ENCODE results near the gene KIRREL2. TPM values are rescaled to one million over a fixed set of nuclear protein-coding genes. Genes with fewer than 3 reads are reported as not detected.

The KIRREL2 gene
- not detected for total RNA-seq
- polyA plus RNA-seq, result not detected

DNA sequence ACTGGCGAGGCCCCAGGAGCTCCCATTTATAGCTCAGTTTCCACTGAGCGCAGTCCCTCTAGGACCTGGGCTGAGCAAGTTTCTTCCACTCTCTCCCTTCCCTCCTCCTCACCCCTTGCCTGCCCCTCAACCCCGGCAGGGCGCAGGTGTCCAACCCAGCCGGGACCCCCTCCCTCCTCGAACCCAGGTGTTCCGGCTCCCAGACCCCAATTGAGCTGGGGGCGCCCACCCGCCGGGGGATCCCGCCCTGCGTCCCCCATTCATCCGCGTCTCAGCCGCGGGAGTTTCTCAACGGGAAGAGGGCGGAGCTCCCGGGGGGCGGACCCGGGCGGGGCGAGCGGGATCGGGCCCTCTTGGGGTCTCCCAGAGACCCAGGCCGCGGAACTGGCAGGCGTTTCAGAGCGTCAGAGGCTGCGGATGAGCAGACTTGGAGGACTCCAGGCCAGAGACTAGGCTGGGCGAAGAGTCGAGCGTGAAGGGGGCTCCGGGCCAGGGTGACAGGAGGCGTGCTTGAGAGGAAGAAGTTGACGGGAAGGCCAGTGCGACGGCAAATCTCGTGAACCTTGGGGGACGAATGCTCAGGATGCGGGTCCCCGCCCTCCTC lies at the start of gene KIRREL2:
Gene KIRREL2 (plus strand): TSS at position 366 of the 604 bp plus-strand sequence. CDS start 209 bp downstream, at position 575.
- TF ChIP-seq, protein P1, sequence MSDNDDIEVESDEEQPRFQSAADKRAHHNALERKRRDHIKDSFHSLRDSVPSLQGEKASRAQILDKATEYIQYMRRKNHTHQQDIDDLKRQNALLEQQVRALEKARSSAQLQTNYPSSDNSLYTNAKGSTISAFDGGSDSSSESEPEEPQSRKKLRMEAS (IDR thresholded peaks at IDR 0.05), result no peak
- TF ChIP-seq YY1 (IDR thresholded peaks at IDR 0.05) (no peak), TAF1 (conservative IDR thresholded peaks at IDR 0.05) (no peak), GABPA (IDR thresholded peaks at IDR 0.05 in 1 of 2, conservative IDR thresholded peaks at IDR 0.05 in 1 of 2) (no peak), NR2F2 (IDR thresholded peaks at IDR 0.05) (no peak)
- TF ChIP-seq, protein P2, sequence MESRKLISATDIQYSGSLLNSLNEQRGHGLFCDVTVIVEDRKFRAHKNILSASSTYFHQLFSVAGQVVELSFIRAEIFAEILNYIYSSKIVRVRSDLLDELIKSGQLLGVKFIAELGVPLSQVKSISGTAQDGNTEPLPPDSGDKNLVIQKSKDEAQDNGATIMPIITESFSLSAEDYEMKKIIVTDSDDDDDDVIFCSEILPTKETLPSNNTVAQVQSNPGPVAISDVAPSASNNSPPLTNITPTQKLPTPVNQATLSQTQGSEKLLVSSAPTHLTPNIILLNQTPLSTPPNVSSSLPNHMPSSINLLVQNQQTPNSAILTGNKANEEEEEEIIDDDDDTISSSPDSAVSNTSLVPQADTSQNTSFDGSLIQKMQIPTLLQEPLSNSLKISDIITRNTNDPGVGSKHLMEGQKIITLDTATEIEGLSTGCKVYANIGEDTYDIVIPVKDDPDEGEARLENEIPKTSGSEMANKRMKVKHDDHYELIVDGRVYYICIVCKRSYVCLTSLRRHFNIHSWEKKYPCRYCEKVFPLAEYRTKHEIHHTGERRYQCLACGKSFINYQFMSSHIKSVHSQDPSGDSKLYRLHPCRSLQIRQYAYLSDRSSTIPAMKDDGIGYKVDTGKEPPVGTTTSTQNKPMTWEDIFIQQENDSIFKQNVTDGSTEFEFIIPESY (IDR thresholded peaks at IDR 0.05), result no peak
- TF ChIP-seq, protein P3, sequence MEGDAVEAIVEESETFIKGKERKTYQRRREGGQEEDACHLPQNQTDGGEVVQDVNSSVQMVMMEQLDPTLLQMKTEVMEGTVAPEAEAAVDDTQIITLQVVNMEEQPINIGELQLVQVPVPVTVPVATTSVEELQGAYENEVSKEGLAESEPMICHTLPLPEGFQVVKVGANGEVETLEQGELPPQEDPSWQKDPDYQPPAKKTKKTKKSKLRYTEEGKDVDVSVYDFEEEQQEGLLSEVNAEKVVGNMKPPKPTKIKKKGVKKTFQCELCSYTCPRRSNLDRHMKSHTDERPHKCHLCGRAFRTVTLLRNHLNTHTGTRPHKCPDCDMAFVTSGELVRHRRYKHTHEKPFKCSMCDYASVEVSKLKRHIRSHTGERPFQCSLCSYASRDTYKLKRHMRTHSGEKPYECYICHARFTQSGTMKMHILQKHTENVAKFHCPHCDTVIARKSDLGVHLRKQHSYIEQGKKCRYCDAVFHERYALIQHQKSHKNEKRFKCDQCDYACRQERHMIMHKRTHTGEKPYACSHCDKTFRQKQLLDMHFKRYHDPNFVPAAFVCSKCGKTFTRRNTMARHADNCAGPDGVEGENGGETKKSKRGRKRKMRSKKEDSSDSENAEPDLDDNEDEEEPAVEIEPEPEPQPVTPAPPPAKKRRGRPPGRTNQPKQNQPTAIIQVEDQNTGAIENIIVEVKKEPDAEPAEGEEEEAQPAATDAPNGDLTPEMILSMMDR (IDR thresholded peaks at IDR 0.05; ENCODE audit: low read depth, low read length, missing input control), result no peak
- DNase-seq (ENCODE audit: low spot score), result no peak
- 4% methylated on average over 42 of the region's 42 CpGs for WGBS
- H3K27ac ChIP-seq (ENCODE audit: low read depth in 1 of 2, low read length in 2 of 2), result no peak within 1 kb of the TSS
- peak within 1 kb of the TSS in 1 of 3 donors; percentile 49 for H3K4me3 ChIP-seq (ENCODE audit: low read depth in 1 of 3, low read length in 3 of 3)
- peaks cover 0 to 4% (median 2%) of the 10 kb centered on the region in 4 donors for H3K27me3 ChIP-seq (ENCODE audit: control insufficient read depth in 4 of 4, insufficient read depth in 4 of 4, low read length in 3 of 4)
- H3K4me1 ChIP-seq (ENCODE audit: control insufficient read depth in 4 of 4, insufficient read depth in 4 of 4, low read length in 3 of 4), result peaks cover 4 to 10% (median 6%) of the 10 kb centered on the region in 4 donors
- H3K9me3 ChIP-seq (ENCODE audit: control insufficient read depth in 4 of 4, low read length in 3 of 4), result no peaks in the 10 kb centered on the region
- H3K9ac ChIP-seq (ENCODE audit: low read depth in 1 of 2, low read length in 2 of 2), result no peak within 1 kb of the TSS
- no peaks in the 10 kb centered on the region for H3K36me3 ChIP-seq (ENCODE audit: control insufficient read depth in 4 of 4, insufficient read depth in 3 of 4, low read depth in 1 of 4, low read length in 3 of 4)

DNA sequence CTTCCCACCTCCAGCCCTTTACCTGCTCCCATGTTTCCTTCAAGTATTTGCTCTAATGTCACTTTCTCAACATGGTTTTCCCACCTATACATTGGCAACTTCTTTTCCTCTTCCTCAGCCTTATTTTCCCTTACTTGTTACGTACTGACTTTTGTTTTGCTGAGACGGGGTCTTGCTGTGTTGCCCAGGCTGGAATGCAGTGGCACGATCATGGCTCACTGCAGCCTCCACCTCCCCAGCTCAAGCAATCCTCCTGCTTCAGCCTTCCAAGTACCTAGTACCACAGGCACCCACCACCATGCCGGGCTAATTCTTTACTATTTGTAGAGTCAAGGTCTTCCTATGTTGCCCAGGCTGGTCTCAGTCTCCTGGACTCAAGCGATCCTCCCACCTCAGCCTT lies 49.1 kb upstream of the KIRREL2 start:
- 97% methylated on average over 5 of the region's 5 CpGs for WGBS
- H3K27ac ChIP-seq (ENCODE audit: low read depth in 1 of 2, low read length in 2 of 2), result no peak overlapping the region
- H3K4me1 ChIP-seq (ENCODE audit: control insufficient read depth in 4 of 4, insufficient read depth in 4 of 4, low read length in 3 of 4), result peaks cover 0 to 20% (median 17%) of the 10 kb centered on the region in 4 donors

DNA sequence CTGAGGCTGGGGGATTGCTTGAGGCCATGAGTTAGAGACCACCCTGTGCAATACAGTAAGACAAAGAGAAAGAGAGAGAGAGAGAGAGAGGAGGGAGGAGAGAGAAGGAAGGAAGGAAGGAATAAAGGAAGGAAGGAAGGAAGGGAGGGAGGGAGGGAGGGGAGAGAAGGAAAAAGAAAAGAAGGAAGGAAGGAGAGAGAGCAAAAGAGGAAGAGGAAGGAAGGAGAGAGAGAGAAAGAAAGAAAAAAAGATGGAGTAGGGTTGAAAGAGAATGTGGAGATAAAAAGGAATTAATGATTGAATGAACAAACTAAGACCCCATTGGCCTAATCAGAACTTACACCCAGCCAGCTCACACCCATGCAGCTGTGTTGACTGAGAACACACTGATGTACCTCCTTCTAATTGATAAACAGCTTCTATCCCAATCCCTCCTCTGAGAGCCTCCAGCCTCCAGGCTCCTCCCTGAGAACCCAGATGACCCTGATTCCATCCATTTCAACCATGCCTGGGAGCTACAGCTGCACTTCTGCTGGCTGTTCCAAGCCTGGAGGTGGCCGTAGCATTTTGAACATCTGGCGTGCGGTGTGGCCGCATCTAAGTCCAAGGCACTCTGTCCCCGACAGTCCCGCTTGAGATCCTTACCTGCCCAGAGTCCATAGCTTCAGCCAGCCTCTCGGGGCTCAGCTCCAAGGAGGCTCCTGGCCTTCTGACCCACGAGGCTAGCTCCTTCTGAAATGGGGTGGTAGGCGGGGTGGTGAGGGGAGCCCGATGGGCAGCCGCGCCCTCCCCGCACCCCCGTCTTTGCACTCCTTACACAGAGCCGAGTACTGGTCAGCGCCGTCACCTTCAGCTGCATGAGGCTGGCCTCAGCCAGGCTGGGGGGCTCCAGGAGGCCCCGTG lies 45.1 kb upstream of the KIRREL2 start:
- TF ChIP-seq FOXA2 (IDR thresholded peaks at IDR 0.05) (no peak), RXRA (IDR thresholded peaks at IDR 0.05) (peak; percentile 48 to 59), HNF4G (IDR thresholded peaks at IDR 0.05) (no peak), SP1 (IDR thresholded peaks at IDR 0.05) (no peak), HNF4A (conservative IDR thresholded peaks at IDR 0.05) (no peak)
- TF ChIP-seq, protein P3 (IDR thresholded peaks at IDR 0.05; ENCODE audit: low read depth, low read length, missing input control), result no peak
- H3K4me3 ChIP-seq (ENCODE audit: low read depth in 1 of 3, low read length in 3 of 3), result peak overlapping the region; percentile 52 to 95 (median 66)
- no peak overlapping the region for H3K9ac ChIP-seq (ENCODE audit: low read depth in 1 of 2, low read length in 2 of 2)
- H3K9me3 ChIP-seq (ENCODE audit: control insufficient read depth in 4 of 4, low read length in 3 of 4), result no peaks in the 10 kb centered on the region
- H3K4me1 ChIP-seq (ENCODE audit: control insufficient read depth in 4 of 4, insufficient read depth in 4 of 4, low read length in 3 of 4), result peaks cover 0 to 29% (median 23%) of the 10 kb centered on the region in 4 donors
- H3K27me3 ChIP-seq (ENCODE audit: control insufficient read depth in 4 of 4, insufficient read depth in 4 of 4, low read length in 3 of 4), result no peaks in the 10 kb centered on the region
- WGBS, result 33% methylated on average over 18 of the region's 18 CpGs
- H3K27ac ChIP-seq (ENCODE audit: low read depth in 1 of 2, low read length in 2 of 2), result peak overlapping the region; percentile 50 to 78
- DNase-seq (ENCODE audit: low spot score), result no peak
- peaks cover 0 to 7% (median 3%) of the 10 kb centered on the region in 4 donors for H3K36me3 ChIP-seq (ENCODE audit: control insufficient read depth in 4 of 4, insufficient read depth in 3 of 4, low read depth in 1 of 4, low read length in 3 of 4)

More for the DNA sequence above, 49.1 kb upstream of the KIRREL2 start:
- Histone ChIP-seq H3K27me3 (ENCODE audit: control insufficient read depth in 4 of 4, insufficient read depth in 4 of 4, low read length in 3 of 4) (no peaks in the 10 kb centered on the region), H3K4me3 (ENCODE audit: low read depth in 1 of 3, low read length in 3 of 3) (no peak overlapping the region), H3K9me3 (ENCODE audit: control insufficient read depth in 4 of 4, low read length in 3 of 4) (no peaks in the 10 kb centered on the region), H3K36me3 (ENCODE audit: control insufficient read depth in 4 of 4, insufficient read depth in 3 of 4, low read depth in 1 of 4, low read length in 3 of 4) (peaks cover 0 to 30% (median 21%) of the 10 kb centered on the region in 4 donors), H3K9ac (ENCODE audit: low read depth in 1 of 2, low read length in 2 of 2) (no peak overlapping the region)
- no peak for DNase-seq (ENCODE audit: low spot score)
- TF ChIP-seq, protein P4, sequence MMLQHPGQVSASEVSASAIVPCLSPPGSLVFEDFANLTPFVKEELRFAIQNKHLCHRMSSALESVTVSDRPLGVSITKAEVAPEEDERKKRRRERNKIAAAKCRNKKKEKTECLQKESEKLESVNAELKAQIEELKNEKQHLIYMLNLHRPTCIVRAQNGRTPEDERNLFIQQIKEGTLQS (IDR thresholded peaks at IDR 0.05), result no peak

Data from liver (tissue), 9 donors.